PC-3 (cell line): ENCODE data around the gene MEG3. TPM values are rescaled to one million over a fixed set of nuclear protein-coding genes. Genes with fewer than 3 reads are reported as not detected.

ENCODE experiments used
- ATAC-seq: fragments of 200-7000 bp; cut with Tn5 transposase; 2 replicates; pipeline ENCODE4 v1.9.1; 2020; ENCODE audit warnings: mild to moderate bottlenecking, moderate library complexity
- BruUV-seq: library from RNA; stranded (reverse); fragments of 400-500 nt; replicated peaks from 2 replicates; lab custom pipeline; 2021; lab: Mats Ljungman, UMichigan
- CTCF ChIA-PET: fragments of 300-600 bp; sonication (Branson Sonifier 250); formaldehyde crosslinking; loops from one replicate; lab custom pipeline; 2022; ENCODE audit warnings: antibody characterized with exemption; lab: Charles Lee
- POLR2A ChIA-PET: fragments of 300-600 bp; sonication (Branson Sonifier 250); formaldehyde crosslinking; loops from one replicate; lab custom pipeline; 2022; ENCODE audit warnings: antibody characterized with exemption; ENCODE audit not compliant: unreplicated experiment; lab: Charles Lee
- DNase-seq: peaks from one replicate; pipeline ENCODE4 v3.0.0-alpha.2; 2015
- H2AFZ ChIP-seq: fragments of 300-600 bp; sonication (generic); 2 replicates; pipeline ENCODE4 v1.6.0; 2016; ENCODE audit warnings: antibody characterized with exemption, low read length
- H3F3A ChIP-seq: fragments of 300-600 bp; sonication (generic); one replicate; pipeline ENCODE4 v1.6.0; 2017; ENCODE audit warnings: antibody characterized with exemption, low read length, control low read depth, mild to moderate bottlenecking; ENCODE audit not compliant: unreplicated experiment
- H3K27ac ChIP-seq: fragments of 300-600 bp; sonication (generic); 2 replicates; pipeline ENCODE4 v1.5.1; 2016; ENCODE audit warnings: mild to moderate bottlenecking, low read length
- H3K27me3 ChIP-seq: fragments of 300-600 bp; sonication (generic); 2 replicates; pipeline ENCODE4 v1.6.1; 2016; ENCODE audit warnings: low read length, mixed read lengths
- H3K36me3 ChIP-seq: fragments of 300-600 bp; sonication (generic); 2 replicates; pipeline ENCODE4 v1.6.1; 2016; ENCODE audit warnings: low read depth, mixed run types, low read length, mixed read lengths
- H3K4me1 ChIP-seq: fragments of 300-600 bp; sonication (generic); 2 replicates; pipeline ENCODE4 v1.5.1; 2016; ENCODE audit warnings: low read length; ENCODE audit not compliant: insufficient read depth
- H3K4me2 ChIP-seq: fragments of 300-600 bp; sonication (generic); 2 replicates; pipeline ENCODE4 v1.6.0; 2016; ENCODE audit warnings: low read length
- H3K4me3 ChIP-seq: fragments of 300-600 bp; sonication (generic); 2 replicates; pipeline ENCODE4 v1.5.1; 2016; ENCODE audit warnings: mild to moderate bottlenecking, low read length, mixed read lengths
- H3K79me2 ChIP-seq: fragments of 300-600 bp; sonication (generic); 2 replicates; pipeline ENCODE4 v1.6.1; 2017; ENCODE audit warnings: low read length, mixed read lengths
- H3K9ac ChIP-seq: fragments of 300-600 bp; sonication (generic); 2 replicates; pipeline ENCODE4 v1.6.0; 2016; ENCODE audit warnings: mild to moderate bottlenecking, low read length
- H3K9me2 ChIP-seq: fragments of 300-600 bp; sonication (generic); replicated peaks from 2 replicates; pipeline ENCODE4 v1.6.1; 2016; ENCODE audit warnings: mixed run types, low read length, mixed read lengths
- H3K9me3 ChIP-seq: fragments of 300-600 bp; sonication (generic); 2 replicates; pipeline ENCODE4 v1.6.1; 2016; ENCODE audit warnings: low read length, mixed read lengths
- H4K20me1 ChIP-seq: fragments of 300-600 bp; sonication (generic); 2 replicates; pipeline ENCODE4 v1.6.1; 2016; ENCODE audit warnings: low read length, mixed read lengths
- EZH2 ChIP-seq: fragments of 300-600 bp; sonication (generic); IDR thresholded peaks from one replicate; pipeline ENCODE4 v1.6.1; 2017; ENCODE audit warnings: antibody characterized with exemption, mild to moderate bottlenecking, low read length; ENCODE audit not compliant: unreplicated experiment
- EZH2phosphoT487 ChIP-seq: fragments of 300-600 bp; sonication (generic); IDR thresholded peaks from 2 replicates; pipeline ENCODE4 v1.6.1; 2018; ENCODE audit warnings: mild to moderate bottlenecking, antibody characterized with exemption, low read length, borderline replicate concordance
- intact Hi-C: fragments of 100-400 bp; cut with micrococcal nuclease; formaldehyde crosslinking; loops from 2 replicates; pipeline ENCODE4 v1.9.0; 2023
- total RNA-seq: library from RNA; depleted of rRNA; stranded (reverse); fragments of >200 nt; gene quantifications from 2 replicates; pipeline ENCODE4 v1.2.3, GENCODE V29; 2014
- TF ChIP-seq, protein P1 (sequence below): fragments of 300-600 bp; sonication (generic); conservative IDR thresholded peaks from 2 replicates; pipeline ENCODE4 v1.5.1; 2017; ENCODE audit warnings: antibody characterized with exemption, low read depth, mild to moderate bottlenecking, low read length

The MEG3 gene
- total RNA-seq, 1 experiment from 2014 or later: not detected

DNA sequence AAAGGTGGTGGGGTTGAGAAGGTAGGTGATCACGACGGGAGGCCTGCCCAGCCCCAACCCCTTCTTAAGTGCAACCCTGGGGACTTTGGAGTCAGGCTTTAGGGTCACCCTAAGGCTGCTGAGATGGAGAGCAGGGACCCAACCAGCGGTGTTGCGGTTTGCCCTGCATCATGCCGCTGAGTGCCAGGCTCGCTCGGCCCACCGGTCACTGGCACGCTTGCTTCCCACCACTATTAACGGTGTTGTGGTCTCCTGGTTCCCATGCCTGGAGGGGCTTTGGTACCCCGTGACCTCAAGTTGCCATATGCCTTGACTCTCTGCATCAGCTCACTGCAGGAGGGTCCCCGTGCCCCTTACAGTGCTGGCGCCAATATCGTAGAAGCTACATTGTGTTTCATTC is 18.4 kb upstream of the MEG3 start:
- Histone ChIP-seq H3K9ac (no peak overlapping the region), H4K20me1 (no peaks in the 10 kb centered on the region), H2AFZ (no peak overlapping the region), H3K36me3 (no peaks in the 10 kb centered on the region), H3K79me2 (no peaks in the 10 kb centered on the region), H3K4me1 (no peaks in the 10 kb centered on the region), H3K4me3 (no peak overlapping the region), H3F3A (no peaks in the 10 kb centered on the region), H3K27me3 (peaks cover 34% of the 10 kb centered on the region; the same call in 1 of the 2 replicates), H3K9me2 (no peaks in the 10 kb centered on the region), H3K27ac (no peak overlapping the region), H3K9me3 (0 out of 2 replicates have a peak, but pooled peaks cover 8% of the 10 kb centered on the region), H3K4me2 (no peak overlapping the region)
- POLR2A ChIA-PET: no interaction called here
- CTCF ChIA-PET: no interaction called here
- no peak for TF ChIP-seq EZH2phosphoT487
- TF ChIP-seq, protein P1, sequence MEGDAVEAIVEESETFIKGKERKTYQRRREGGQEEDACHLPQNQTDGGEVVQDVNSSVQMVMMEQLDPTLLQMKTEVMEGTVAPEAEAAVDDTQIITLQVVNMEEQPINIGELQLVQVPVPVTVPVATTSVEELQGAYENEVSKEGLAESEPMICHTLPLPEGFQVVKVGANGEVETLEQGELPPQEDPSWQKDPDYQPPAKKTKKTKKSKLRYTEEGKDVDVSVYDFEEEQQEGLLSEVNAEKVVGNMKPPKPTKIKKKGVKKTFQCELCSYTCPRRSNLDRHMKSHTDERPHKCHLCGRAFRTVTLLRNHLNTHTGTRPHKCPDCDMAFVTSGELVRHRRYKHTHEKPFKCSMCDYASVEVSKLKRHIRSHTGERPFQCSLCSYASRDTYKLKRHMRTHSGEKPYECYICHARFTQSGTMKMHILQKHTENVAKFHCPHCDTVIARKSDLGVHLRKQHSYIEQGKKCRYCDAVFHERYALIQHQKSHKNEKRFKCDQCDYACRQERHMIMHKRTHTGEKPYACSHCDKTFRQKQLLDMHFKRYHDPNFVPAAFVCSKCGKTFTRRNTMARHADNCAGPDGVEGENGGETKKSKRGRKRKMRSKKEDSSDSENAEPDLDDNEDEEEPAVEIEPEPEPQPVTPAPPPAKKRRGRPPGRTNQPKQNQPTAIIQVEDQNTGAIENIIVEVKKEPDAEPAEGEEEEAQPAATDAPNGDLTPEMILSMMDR: no peak
- TF ChIP-seq EZH2: no peak
- ATAC-seq (no peak), DNase-seq (no peak)
- intact Hi-C loops: no loop called here
- BruUV-seq: no TSS peak

DNA sequence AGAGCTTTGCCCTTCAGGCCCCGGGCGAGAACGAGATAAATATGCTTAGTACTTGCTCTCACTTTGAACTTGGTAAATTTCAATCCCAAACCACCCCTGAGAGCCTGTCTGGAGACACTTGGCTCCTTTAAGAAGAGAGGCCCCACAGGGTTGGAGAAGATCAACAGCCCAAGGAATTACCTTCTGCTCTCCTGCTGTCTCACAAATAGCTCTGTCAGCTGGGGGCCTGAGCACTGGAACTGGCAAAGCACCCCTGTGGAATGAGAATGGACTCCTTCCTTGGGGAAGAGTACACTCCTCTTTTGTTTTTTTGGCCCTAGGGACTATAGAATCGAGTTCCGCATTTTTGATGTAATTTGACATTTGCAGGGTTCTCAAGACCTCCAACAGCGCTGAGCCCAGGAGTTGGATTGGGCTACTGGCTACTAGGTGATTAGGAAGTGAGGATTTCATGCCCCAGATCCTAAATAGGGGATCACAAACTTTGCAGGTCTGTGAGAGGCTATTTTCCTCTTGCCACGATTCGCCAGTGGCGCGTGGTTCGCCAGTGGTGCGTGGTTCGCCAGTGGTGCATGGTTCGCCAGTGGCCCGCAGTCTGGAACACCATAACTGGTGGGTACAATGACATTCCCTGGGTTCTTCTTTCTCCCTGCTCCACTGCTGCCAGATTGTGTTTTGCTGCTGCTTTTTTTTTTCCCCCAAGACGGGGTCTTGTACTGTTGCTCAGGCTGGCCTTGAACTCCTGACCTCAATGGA is 17.8 kb upstream of the MEG3 start:
- no peak for ATAC-seq
- TF ChIP-seq EZH2phosphoT487 (no peak), EZH2 (no peak)
- TF ChIP-seq, protein P1: no peak

DNA sequence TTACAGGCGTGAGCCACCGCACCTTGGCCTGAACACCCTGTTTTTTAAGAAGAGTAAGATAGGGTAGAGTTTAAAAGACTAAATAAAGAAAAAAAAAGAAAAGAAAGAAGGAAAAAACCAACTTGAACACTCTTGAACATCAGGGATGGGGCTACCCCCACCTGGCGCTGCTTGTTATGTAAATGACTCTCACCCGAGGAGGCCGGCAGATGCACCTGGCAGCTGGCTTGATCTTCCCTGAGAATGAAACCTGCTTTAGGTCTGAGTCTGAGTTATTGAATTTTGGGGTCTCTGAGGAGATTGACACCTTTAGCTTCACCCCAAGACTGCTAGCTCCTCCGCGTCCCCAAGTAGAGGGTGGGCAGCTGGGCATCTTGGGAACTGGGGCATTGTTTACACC is 15.5 kb upstream of the MEG3 start:
- Histone ChIP-seq H3K79me2 (no peaks in the 10 kb centered on the region), H3K9me3 (0 out of 2 replicates have a peak, but pooled peaks cover 8% of the 10 kb centered on the region), H3K4me1 (no peaks in the 10 kb centered on the region), H3K4me3 (no peak overlapping the region), H4K20me1 (no peaks in the 10 kb centered on the region), H3K9ac (no peak overlapping the region), H3F3A (no peaks in the 10 kb centered on the region), H3K9me2 (no peaks in the 10 kb centered on the region), H3K27ac (no peak overlapping the region), H3K36me3 (no peaks in the 10 kb centered on the region), H3K27me3 (peaks cover 19% of the 10 kb centered on the region; the same call in 1 of the 2 replicates), H2AFZ (no peak overlapping the region), H3K4me2 (no peak overlapping the region)
- intact Hi-C loops: no loop called here
- no TSS peak for BruUV-seq
- ChIA-PET CTCF (no interaction called here), POLR2A (no interaction called here)
- no peak for DNase-seq
- no peak for ATAC-seq
- TF ChIP-seq, protein P1: no peak
- TF ChIP-seq EZH2phosphoT487 (no peak), EZH2 (no peak)

More for the DNA sequence above, 17.8 kb upstream of the MEG3 start:
- H3K9me3 ChIP-seq: 0 out of 2 replicates have a peak, but pooled peaks cover 8% of the 10 kb centered on the region
- intact Hi-C loops: no loop called here
- no peaks in the 10 kb centered on the region for H3K36me3 ChIP-seq
- no peak overlapping the region for H3K4me3 ChIP-seq
- CTCF ChIA-PET: no interaction called here
- no peak overlapping the region for H3K27ac ChIP-seq
- no peaks in the 10 kb centered on the region for H4K20me1 ChIP-seq
- no peak overlapping the region for H2AFZ ChIP-seq
- H3K4me2 ChIP-seq: no peak overlapping the region
- POLR2A ChIA-PET: no interaction called here
- peaks cover 30% of the 10 kb centered on the region; the same call in 1 of the 2 replicates for H3K27me3 ChIP-seq
- H3K79me2 ChIP-seq: no peaks in the 10 kb centered on the region
- H3F3A ChIP-seq: no peaks in the 10 kb centered on the region
- DNase-seq: no peak
- no peaks in the 10 kb centered on the region for H3K4me1 ChIP-seq
- no peak overlapping the region for H3K9ac ChIP-seq
- BruUV-seq: no TSS peak
- H3K9me2 ChIP-seq: no peaks in the 10 kb centered on the region
